Measurements from ENCODE around the gene OR1K1.

OR1K1 gene, protein sequence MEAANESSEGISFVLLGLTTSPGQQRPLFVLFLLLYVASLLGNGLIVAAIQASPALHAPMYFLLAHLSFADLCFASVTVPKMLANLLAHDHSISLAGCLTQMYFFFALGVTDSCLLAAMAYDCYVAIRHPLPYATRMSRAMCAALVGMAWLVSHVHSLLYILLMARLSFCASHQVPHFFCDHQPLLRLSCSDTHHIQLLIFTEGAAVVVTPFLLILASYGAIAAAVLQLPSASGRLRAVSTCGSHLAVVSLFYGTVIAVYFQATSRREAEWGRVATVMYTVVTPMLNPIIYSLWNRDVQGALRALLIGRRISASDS

DNA sequence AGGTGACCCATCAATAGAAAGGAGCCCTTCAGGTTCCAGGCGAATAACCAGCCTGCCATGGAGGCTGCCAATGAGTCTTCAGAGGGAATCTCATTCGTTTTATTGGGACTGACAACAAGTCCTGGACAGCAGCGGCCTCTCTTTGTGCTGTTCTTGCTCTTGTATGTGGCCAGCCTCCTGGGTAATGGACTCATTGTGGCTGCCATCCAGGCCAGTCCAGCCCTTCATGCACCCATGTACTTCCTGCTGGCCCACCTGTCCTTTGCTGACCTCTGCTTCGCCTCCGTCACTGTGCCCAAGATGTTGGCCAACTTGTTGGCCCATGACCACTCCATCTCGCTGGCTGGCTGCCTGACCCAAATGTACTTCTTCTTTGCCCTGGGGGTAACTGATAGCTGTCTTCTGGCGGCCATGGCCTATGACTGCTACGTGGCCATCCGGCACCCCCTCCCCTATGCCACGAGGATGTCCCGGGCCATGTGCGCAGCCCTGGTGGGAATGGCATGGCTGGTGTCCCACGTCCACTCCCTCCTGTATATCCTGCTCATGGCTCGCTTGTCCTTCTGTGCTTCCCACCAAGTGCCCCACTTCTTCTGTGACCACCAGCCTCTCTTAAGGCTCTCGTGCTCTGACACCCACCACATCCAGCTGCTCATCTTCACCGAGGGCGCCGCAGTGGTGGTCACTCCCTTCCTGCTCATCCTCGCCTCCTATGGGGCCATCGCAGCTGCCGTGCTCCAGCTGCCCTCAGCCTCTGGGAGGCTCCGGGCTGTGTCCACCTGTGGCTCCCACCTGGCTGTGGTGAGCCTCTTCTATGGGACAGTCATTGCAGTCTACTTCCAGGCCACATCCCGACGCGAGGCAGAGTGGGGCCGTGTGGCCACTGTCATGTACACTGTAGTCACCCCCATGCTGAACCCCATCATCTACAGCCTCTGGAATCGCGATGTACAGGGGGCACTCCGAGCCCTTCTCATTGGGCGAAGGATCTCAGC, at the start of gene OR1K1:
Gene OR1K1, plus strand, starts transcription at position 58 of the 995 bp plus-strand sequence. Its CDS starts 0 bp downstream, at position 58.
- no peak for TF ChIP-seq CTCF (IDR thresholded peaks at IDR 0.05; ENCODE audit: insufficient read depth, low read depth, low read length, missing control alignments)
- no peak for DNase-seq (ENCODE audit: low read depth)
- no peak within 1 kb of the TSS for H3K4me3 ChIP-seq (ENCODE audit: low read depth, low read length)

DNA sequence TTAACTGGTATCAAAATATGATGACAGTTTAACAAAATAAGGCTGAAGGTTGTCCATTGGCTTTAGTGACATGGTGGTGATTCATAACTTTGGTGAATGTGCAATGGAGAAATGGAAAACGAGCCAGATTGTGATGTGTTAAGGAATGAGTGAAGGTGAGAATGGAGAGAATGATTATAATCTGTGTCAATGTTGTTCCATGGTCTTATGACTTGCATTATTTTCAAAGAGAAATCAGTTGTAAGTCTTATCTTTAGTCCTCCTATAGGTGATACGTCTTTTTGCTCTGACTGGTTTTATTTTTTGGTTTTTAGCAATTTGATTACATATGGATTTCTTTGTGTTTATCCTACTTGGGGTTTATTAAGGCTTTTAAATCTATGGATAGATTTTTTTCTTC, 45.1 kb upstream of the OR1K1 start:
- no peak for DNase-seq (ENCODE audit: low read depth)
- H3K4me3 ChIP-seq (ENCODE audit: low read depth, low read length), result no peak overlapping the region
- TF ChIP-seq CTCF (IDR thresholded peaks at IDR 0.05; ENCODE audit: insufficient read depth, low read depth, low read length, missing control alignments), result no peak

GRCh38 chr9:122767817-122768216, 32.1 kb upstream of the OR1K1 start:
- DNase-seq (ENCODE audit: low read depth), result no peak
- TF ChIP-seq CTCF (IDR thresholded peaks at IDR 0.05; ENCODE audit: insufficient read depth, low read depth, low read length, missing control alignments), result no peak
- no peak overlapping the region for H3K4me3 ChIP-seq (ENCODE audit: low read depth, low read length)

DNA sequence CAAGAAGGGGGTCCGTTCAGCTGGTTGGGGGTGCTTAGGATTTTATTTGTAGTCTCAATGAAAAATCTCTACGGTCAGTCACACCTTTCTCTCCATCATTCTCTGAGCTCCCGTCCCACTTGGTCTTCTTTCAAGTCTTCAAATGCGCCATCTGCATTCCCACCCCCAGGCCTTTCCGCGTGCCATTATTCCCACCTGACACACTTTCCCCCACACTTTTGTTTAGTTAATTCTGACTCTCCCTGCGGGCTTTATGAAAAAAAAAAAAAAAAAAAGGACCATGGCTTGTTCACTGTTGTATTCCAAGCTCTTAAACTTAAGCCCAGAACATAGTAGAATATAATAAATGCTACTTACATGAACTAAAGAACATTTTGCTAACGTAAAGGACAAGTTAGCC, 22.9 kb upstream of the OR1K1 start:
- no peak overlapping the region for H3K4me3 ChIP-seq (ENCODE audit: low read depth, low read length)
- TF ChIP-seq CTCF (IDR thresholded peaks at IDR 0.05; ENCODE audit: insufficient read depth, low read depth, low read length, missing control alignments), result no peak
- no peak for DNase-seq (ENCODE audit: low read depth)

DNA sequence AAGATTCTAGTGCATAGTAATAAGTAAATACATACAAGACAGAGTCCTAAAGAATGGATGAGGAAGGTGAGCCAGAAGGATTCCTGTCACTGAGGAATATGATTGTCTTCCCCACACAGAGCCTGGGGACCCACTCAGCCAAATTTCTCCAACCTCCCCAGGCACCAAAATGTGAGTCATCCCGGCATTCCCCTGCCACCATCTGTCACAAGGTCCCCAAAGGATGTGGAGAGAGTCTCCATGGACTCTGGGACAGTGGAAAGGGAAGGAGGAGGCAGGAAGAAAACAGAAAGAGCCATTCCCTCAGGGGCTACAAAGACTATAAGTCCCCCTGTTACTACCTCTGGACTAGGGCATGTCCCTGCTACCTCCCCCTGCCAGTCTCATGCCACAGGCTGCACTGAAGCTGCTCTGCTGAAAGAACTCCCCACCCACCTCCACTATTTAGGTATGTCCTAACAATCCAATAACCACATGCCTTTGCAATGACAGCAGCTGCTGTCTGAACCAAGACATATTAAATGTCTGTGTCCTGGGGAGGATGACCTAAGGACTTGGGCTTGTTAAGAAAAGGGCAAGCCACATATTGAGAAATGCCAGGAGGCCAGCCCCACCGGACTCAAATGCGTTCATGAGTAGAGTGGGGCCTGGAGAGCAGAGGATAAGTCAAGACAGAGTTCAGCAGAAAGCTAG, 21.8 kb upstream of the OR1K1 start:
- H3K4me3 ChIP-seq (ENCODE audit: low read depth, low read length), result no peak overlapping the region
- DNase-seq (ENCODE audit: low read depth), result no peak
- no peak for TF ChIP-seq CTCF (IDR thresholded peaks at IDR 0.05; ENCODE audit: insufficient read depth, low read depth, low read length, missing control alignments)

GRCh38 chr9:122779181-122779580, 20.7 kb upstream of the OR1K1 start:
- no peak for DNase-seq (ENCODE audit: low read depth)
- no peak for TF ChIP-seq CTCF (IDR thresholded peaks at IDR 0.05; ENCODE audit: insufficient read depth, low read depth, low read length, missing control alignments)
- no peak overlapping the region for H3K4me3 ChIP-seq (ENCODE audit: low read depth, low read length)
